Myocyte (in vitro differentiated cells): ENCODE results near the gene RGS12. TPM values are rescaled to one million over a fixed set of nuclear protein-coding genes. Genes with fewer than 3 reads are reported as not detected.

Experiments used
- DNase-seq: peaks from one replicate; pipeline ENCODE4 v3.0.0-alpha.2; 2012; ENCODE audit warnings: low read depth
- total RNA-seq: library from RNA; depleted of rRNA; stranded (reverse); fragments of >200 nt; gene quantifications from 2 replicates; pipeline ENCODE4 v1.2.3, GENCODE V29; 2014

Gene RGS12
- total RNA-seq, 1 donor from 2014 or later: 29.0 TPM

DNA sequence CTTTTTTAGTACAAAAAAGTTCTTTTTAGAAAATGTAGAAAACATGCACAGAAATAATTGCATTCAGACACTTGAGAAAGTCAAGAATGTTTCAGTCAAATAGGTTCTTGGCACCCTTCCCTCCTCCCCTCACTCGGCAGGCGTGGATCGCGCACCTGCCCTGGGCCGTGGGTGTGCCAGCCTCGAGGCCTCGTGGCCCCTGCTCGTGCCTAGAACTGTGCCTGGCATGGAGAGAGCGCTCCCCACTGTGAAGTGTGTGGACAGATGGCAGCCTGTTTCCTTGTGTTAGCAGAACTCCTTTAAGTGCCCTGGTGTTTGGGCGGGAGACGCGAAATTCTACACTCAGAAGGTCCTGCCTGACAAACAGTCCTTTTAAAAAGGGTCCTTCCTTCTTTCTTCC is 14.7 kb downstream of the RGS12 start:
- no peak for DNase-seq

DNA sequence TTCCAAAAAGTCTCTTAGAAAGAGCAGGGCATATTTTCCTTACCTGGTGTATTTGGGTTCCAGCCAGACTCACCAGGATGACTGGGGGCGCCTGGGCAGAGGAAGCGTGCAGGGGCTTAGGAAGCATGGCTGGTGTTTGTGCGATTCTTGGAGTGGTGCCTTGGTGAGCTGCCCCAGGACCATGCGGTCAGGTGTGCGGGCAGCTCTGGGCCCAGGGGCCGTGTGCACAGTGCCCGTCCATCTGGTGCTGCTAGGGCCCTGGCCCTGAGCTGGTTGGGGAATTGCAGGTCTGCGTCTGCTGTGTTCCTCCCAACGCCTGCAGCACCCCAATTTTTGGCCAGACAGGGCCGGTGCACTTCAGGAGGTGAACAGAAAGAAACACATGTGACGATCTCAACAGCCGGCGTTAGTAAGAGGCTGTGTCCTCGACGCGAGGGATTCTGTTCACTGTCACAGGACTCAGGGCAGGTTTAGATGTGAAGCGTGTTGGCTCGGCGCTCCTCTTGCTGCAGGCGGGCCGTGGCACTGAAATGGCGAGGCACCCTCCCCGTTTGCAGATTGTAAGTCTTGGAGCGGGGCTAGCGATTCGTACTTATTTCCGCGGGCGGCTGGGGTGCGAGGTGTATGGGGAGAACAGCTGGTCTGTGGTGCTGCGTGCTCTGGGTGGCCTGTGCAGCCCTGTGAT is 15.2 kb downstream of the RGS12 start:
- DNase-seq: no peak

DNA sequence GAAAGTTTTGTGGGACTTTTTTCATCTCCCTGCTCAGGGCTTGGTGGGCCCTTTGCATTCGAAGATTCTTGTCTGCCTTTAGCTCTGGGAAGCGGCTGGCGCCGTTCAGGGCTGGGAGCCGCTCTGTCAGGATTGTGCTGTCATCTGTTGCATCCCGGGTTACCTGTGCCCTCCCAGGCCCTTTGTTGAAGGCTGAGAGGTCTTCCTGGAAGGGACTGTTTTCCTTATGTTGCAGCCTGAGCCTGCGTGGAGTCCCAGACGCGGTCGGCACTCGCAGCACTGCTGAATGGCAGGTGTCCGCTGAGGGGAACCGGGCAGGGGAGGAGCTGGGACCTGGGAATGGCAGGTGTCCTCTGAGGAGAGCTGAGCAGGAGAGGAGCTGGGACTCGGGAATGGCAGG is 15.9 kb downstream of the RGS12 start:
- DNase-seq: no peak

DNA sequence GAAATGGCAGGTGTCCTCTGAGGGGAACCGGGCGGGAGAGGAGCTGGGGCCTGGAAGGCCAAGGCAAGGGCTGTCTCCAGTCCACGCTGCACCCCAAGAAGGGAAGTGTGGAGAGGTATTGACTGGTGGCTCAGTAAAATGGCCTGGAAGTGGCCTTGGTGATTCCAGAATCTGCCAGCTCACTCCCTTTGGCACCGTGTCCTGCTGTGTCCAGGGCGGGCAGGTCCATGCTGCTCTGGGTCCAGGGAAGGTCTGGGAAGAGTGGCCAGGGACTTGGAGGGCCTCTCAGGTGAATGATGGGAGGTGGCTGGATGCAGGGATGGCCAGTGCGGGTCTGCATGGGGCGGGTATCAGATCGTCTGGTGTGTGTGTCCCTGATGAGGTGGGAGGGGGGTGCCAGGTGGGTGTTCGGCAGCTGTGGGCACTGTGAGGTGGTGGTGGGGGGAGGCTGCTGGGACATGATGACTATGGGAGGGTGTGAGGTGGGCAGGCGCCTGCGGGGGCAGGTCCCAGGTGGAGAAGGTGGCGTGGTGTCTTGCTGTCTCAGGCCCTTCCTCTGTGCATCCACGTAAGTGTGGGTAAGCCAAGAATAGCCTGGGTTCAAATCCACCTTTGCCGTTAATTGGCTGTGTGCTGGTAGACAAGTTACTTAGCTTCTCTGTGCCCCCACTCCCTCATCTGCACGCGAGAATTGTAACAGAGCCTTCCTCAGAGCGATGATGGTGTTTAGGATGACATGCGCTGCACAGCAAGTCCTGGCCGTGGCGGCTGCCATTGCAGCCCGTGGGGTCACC is 17.7 kb downstream of the RGS12 start:
- no peak for DNase-seq

DNA sequence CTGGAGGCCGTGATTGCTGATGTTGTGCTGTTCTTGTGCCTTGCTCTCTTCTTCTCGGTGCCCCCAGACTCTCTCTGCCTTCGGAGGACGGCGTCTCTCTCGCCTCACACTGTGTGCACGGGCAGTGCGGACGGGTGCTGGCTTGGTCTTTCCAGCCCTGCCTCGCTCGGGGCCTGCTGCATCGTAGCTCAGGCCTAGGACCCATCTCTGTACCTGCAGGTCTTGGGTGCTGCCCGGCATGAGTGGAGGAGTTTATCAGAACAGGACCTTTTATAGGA is 18.2 kb downstream of the RGS12 start:
- DNase-seq: no peak

DNA sequence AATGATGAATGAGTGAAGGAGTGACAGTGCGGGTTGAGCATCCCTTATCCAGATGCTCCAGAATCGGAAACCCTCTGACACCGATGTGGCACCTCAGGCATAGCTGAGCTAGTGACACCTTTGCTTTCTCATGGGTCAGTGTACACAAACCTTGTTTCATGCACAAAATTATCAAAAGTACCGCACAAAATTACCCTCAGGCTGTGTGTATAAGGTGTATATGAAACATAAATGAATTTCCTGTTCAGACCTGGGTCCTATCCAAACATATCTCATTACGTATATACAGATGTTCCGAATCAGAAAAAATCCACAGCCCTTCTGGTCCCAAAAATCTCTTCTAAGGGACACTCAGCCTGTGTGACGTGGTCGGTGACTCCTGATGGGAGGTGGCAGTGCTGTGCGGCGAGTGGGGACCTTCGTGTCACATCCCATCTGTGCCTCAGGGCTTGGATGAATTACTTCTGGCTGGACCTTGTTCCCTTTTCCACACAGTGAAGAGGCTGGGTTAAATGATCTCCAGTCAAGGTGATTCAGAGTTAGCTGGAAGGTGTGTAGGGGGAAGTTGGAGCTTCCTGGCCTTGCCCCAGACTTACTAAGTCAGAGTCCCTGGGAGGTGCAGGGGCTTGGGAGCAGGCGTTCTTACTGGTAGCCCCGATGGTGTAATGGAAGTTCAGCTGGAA is 18.8 kb downstream of the RGS12 start:
- no peak for DNase-seq

DNA sequence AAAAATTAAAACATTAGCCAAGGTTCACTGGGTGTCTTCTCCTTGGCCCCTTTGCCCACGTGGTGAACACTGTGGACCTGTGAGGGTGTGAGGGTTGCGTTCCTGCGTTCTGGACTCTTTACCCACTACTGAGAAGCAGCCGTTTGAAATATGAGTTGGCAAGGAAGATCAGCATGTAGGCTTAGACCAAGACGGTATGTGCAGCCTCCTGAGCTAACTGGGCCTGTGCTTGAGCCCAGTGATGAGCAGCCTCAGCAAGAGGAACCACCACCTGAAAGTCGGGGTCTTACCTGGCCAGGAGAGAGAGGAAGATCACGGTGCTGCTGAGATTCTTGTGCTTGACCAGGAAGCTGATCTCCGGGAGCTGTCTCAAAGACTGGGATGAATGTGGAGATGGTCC is 19.5 kb downstream of the RGS12 start:
- DNase-seq: no peak

DNA sequence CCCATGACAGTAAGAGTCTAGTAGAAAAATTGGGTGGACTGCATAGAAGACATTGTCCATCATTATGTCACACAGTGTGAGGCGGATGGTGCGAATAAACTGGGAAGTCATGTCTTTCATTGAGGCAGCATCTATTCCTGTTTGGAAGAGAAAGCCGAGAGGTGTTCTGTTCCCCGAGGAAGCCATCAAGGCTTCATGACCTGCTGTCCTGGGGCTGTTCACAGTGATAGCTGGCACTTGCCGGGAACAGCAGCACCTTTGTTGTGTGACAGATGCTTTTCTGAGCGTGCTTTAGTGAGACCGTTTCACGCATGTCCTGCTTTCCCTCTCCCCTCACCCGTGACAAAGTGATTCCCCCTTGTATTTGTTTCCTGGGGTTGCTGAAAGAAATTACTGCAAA is 20.3 kb downstream of the RGS12 start:
- DNase-seq: no peak

DNA sequence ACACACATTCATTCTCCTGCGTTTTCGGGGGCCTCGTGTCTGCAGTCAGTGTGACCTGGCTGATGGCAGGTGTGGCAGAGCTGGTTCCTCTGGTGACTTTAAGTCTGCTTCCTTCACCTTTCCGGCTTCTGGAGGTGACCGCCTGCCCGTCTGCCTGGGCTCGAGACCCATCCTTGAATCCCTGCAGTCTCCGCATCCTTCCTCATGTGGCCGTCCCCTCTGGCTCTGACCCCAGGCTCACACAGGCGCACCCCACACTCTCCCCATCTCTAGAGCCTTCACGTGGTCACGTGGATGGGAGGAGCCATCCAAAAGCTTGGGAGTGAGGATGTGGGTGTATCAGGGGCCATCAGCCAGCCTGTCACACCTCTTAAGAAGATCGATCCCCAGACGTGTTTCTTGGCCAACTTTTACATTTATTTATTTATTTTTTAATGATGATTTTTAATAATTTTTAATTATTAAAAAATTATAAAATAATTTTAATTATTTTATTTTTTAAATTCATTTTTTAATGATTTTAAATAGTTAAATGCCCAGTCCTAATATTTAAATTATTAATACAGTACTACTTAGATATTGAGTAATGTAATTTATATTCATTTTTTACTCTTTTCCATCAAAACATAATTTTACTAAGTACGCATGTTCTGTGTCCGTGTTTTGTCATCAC is 20.9 kb downstream of the RGS12 start:
- DNase-seq: no peak

DNA sequence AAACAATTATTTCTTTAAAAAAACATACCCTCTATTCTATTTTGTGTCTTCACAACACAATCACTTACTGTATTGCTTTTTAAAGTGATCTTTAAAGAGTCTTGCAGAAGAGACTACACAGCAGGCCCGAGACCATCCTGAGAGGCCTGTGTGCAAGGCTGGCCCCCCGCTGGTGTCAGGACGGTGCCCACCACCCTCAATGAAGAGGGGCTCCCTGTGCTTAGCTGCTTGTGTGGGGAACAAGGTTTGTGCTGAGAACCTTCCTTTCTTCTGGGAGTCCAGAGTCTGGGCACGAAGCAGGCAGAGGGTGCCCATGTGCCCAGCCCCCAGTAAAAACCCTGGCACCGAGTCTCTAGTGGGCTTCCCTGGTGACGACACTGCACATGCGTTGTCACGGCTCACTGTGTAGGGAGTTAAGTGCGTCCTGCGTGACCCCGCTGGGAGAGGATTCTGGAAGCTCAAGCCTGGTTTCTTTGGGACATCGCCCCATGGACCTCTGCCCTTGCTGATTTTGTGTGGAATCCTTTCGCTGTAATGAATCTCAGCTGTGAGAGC is 22.0 kb downstream of the RGS12 start:
- no peak for DNase-seq

DNA sequence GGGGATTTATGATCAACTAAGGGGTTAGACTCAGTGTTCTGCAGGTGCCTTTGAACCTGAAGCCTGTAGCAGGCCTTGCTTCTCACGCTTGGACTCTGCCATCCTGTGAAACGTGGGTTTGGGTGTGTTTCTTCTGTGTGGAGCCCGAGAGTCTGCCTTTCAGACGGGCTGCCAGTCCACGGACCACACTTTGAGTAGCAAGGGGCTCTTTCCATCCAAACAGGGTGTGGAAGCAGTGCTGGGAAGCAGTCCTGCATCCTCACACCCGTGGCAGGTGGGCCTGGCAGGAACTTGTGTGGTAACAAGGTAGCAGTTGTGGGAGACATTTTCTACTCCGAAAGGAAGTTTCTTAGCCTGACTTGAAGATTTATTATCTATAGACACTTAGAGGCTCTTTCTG is 22.7 kb downstream of the RGS12 start:
- no peak for DNase-seq

DNA sequence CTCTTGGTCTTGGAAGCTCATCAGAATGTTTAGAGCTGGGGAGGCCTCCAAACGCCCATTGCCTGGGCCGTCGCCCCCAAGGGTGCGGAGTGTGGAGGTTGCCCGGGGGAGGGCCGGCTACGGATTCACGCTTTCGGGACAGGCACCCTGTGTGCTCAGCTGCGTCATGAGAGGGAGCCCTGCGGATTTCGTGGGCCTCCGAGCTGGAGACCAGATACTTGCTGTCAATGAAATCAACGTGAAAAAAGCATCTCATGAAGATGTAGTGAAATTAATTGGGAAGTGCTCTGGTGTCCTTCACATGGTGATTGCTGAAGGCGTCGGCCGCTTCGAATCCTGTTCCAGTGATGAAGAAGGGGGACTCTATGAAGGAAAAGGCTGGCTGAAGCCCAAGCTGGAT is 23.3 kb downstream of the RGS12 start:
- DNase-seq: no peak

DNA sequence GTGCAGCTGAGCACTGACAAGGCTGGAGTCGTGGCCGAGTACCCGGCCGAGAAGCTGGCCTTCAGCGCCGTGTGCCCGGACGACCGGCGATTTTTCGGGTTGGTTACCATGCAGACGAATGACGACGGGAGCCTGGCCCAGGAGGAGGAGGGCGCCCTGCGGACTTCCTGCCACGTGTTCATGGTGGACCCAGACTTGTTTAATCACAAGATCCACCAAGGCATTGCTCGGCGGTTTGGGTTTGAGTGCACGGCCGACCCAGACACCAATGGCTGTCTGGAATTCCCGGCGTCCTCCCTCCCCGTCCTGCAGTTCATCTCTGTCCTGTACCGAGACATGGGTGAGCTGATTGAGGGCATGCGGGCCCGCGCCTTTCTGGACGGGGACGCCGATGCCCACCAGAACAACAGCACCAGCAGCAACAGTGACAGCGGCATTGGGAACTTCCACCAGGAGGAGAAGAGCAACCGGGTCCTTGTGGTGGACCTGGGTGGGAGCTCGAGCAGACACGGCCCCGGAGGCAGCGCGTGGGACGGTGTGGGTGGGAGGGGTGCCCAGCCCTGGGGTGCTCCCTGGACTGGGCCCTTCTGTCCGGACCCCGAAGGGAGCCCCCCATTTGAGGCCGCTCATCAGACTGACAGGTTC is 24.3 kb downstream of the RGS12 start:
- no peak for DNase-seq

DNA sequence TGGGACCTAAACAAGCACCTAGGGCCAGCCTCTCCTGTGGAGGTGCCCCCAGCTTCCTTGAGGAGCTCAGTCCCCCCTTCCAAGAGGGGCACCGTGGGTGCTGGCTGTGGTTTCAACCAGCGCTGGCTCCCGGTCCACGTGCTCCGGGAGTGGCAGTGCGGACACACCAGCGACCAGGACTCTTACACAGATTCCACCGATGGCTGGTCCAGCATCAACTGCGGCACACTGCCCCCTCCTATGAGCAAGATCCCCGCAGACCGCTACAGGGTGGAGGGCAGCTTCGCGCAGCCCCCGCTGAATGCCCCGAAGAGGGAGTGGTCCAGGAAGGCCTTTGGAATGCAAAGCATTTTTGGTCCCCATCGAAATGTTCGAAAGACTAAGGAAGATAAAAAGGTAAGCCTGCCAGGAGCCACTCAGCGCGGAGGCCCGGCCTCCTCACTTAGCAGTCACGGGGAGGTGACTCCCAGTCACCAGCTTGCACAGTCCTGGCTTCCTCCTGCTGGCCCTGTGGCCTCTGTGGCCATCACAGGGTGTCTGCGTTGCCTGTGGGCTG is 24.9 kb downstream of the RGS12 start:
- no peak for DNase-seq

DNA sequence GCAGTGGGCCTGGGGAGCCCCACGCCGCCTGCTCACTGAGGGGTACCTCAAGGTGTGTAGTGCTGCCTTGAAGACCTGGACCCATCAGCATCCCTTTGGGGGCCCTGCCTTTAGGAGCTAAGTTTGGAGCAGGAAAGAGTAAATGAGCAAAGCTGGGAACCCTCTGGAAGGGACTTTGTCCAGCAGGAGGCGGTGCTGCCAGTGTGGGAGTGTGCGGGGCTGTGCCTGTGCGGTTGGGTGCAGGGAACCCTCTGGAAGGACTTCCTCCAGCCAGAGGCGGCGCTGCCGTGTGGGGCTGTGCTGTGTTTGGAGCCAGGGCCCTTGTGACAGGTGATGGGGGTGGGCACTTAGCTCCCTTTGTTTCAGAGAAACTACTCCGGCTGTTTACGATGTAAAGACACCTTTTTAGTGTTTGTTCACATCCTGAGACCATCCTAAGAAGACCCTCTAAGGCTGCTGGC is 25.8 kb downstream of the RGS12 start:
- no peak for DNase-seq

DNA sequence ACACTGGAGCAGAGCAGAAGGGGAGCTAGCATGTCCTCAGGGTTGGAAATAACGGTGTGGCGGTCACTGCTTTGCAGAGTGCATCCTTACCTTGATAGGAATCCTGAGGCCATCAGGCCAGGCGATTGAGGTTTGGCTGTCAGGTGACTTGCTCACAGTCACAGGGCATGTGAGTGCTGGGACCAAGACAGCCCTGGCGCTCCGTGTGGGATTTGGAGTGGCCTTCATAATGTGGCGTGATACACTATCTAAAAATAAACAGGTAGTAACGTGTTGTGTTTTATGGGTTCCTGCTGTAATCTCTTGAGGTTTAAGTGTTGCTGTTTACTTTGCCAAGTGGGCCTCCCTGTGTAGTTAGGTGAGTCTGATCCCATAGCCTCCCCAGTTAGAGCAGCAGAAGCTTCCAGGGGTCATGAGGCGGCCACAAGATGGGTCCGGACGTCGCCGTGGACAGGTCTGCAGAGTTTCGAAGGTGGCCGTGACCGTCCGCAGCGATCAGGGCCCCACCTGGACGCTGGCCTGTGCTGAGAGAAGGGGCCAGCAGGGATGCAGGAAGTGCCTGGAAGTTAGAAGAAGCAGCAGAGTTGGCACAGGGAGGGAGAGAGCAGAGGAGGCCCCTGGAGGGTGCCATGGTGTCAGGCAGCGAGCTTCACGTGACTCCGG is 27.7 kb downstream of the RGS12 start:
- DNase-seq: no peak

DNA sequence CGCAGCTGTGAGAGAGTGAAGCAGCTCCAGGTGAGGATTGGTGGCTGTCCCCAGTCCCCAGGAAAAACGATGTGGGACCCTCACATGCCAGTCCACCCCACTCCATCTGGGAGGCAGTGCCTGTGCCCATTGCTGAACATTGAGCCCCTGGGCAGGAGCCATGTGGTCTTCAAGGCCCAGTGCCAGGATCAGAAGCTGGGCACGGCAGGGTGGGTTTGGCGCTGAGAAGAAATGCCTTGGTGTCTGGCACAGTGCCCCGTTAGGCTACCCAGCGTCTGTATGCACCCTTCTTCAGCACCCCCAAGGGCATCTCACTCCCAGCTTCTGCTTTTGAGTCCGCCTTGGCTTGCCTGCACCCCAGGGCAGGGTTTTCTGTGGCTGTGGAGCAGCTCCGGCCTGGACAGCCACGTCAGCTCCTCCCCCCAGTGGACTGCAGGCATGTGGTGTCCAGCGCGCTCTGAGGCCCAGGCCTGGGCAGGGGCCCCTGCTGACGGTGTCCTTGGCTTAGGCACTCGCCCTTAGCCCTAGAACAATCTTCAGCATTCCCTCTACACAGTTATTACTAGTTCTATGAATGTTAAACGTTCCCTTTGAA is 28.6 kb downstream of the RGS12 start:
- no peak for DNase-seq

DNA sequence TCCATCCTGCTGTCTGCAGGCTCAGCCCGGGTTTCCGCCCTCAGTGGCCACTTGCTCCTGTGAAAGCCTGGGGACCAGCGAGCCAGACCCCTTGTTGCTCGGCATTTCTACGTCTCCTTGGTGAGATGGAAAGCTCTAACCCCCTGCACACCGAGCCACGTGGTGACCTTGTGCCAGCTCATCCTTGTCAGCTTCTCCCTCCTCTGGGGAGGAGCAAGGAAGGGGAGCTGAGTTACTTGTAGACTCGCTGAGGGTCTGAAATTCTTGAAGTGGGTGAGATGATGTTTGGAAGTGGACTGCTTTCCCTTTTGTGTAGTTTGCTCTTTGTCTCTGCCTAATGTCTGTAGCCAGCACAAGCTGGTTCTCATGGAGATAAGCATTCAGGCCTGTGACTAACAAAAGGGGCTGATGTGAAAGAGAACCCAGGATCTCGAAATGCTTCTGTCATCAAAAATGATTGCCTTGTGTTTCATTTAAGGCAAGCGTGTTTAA is 29.3 kb downstream of the RGS12 start:
- DNase-seq: no peak

DNA sequence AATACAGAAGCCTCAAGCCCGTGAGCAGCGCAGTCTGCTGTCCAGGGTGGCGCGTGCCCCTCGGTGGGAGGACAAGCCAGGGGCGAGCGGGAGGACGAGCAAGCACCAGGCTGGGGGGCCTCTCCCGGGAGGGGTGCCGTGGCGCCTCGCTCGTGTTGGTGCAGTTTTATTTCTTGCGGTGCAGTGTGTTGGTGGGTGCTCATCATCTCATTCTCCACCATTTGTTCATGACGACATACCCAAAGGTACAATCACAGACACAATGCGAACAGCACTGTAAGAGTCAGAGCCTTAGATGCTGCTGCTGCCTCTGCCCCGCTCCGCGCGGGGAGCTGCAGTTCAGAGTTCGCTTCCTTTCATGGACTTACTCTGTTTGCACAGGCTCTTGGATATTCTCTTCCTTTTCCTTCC is 30.3 kb downstream of the RGS12 start:
- DNase-seq: no peak
